HG03103 (cell line): ENCODE data around the gene ZNF723.
"Not testable (repeated sequence)": the region's sequence is repeated elsewhere in the genome, so short reads cannot be mapped to it uniquely, and the experiment has no call there.

Experiments
- ATAC-seq: cut with Tn5 transposase; IDR thresholded peaks from one replicate; pipeline ENCODE4 v1.9.1; 2021; ENCODE audit warnings: low read depth; ENCODE audit not compliant: unreplicated experiment

Gene ZNF723

DNA sequence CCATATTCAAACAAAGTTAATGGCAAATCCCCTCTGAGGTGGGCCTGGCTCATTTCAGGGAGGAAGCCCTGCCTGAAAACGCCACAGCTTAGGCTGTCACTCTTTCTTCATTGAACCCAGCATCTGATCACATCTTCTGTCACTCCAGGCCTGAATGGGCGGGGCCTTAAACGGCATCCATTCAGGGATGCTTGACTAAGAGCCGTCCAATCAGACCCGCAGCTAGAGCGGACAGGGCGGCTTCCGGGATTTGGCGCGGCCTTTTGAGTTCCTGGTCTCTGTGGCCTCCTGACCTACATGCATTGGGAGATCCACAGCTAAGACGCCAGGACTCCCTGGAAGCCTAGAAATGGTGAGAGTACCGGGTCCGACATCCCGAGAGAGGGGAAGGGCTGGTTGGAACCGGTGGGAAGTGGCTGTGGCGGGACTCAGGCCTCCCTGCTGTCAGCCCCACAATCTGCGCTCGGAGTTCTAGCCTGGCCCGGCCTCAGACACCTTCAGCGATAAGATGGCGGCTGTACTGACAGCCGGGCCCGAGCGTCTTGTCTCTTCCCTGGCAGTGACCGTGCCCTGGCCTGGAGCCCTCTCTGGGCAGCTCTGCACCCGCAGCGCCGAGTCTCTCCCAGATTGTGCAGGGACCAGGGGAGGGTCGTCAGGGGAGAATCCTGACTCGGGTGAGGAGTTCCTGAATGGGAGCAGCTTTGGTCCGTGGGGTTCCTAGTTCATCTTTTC is at the start of gene ZNF723:
TSS of gene ZNF723 (plus strand) at position 261 of the 732 bp plus-strand sequence. CDS start at position 350, 89 bp downstream.
- ATAC-seq, result no peak

DNA sequence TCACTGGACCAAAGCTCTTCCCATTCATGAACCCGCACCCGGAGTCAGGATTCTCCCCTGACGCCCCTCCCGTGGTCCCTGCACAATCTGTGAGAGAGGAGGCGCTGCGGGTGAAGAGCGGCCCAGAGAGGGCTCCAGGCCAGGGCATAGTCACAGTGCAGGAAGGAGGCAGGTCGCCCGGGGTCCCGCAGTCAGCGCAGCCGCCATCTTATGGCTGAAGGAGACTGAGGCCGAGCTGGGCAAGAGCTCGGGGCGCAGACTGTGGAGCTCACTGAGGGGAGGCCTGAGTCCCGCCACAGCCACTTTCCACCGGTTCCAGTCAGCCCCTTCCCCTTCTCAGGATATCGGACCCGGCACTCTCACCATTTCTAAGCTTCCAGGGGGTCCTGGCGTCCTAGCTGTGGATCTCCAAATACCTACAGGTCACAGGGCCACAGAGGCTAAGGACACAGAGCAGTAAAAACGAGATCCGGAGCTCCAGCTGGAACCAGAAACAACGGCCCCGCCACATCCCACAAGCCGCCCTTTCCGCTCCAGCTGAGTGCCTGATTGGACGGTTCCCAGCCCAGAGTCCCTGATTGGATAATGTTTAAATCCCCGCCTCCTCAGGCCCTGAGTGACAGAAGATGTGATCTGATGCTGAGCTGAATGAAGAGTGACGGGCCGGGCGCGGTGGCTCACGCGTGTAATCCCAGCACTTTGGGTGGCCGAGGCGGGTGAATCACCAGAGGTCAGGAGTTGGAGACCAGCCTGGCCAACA is 48.3 kb upstream of the ZNF723 start, which contains the start of gene ZNF99:
TSS of gene ZNF99 (minus strand) at position 501 of the 760 bp plus-strand sequence. CDS start at position 366, 135 bp downstream.
- ATAC-seq, result no peak

DNA sequence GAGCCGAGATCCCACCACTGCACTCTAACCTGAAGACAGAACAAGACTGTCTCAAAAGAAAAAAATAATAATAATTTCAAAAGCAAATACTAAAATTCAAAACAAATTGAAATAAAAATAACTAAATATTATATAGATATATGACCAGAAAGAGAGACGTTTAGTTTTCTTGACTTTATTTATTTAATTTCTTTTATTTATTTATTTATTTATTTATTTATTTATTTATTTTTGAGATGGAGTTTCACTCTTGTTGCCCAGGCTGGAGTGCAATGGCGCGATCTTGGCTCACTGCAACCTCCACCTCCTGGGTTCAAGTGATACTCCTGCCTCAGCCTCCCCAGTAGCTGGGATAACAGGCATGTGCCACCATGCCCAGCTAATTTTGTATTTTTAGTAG is 39.2 kb upstream of the ZNF723 start:
- not testable (repeated sequence) for ATAC-seq

DNA sequence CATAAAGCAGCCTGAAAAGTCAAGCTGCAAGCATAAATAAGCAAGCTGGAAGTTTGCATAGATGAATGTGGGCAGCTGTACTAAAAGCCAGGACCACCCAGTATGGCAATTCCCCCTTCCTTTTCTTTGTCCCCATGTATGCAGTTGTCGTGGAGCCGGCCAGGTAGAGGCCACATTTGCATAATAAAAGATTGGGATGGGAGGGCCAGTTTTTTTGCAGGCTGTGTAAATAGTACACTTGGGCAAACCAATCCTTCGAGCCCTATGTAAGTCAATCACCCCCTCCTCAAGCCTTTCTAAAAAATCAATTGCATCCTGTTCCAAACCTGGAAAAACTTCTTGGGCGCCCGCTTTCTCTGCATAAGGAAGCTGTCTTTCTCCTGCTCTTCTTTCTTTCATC is 35.1 kb upstream of the ZNF723 start:
- ATAC-seq, result no peak

DNA sequence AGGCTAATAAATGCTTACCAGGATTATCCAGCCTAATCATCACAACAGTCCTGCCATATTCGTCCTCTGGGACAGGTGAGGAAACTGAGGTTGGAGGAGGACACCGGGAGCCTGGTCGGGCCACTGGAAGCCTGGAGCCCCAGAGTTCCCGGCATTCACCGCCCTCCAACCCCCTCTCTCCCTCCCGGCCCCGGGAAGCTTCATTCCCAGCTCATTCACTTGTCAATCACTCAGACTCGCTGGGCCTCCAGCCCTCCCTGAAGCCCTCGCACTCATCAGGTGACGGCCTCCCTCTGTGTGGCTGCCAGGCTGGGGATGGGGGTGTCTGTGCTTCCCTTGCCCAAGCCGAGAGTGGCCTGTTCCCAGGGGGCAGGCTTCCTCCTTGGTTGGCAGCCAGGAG is 25.7 kb upstream of the ZNF723 start:
- no peak for ATAC-seq

DNA sequence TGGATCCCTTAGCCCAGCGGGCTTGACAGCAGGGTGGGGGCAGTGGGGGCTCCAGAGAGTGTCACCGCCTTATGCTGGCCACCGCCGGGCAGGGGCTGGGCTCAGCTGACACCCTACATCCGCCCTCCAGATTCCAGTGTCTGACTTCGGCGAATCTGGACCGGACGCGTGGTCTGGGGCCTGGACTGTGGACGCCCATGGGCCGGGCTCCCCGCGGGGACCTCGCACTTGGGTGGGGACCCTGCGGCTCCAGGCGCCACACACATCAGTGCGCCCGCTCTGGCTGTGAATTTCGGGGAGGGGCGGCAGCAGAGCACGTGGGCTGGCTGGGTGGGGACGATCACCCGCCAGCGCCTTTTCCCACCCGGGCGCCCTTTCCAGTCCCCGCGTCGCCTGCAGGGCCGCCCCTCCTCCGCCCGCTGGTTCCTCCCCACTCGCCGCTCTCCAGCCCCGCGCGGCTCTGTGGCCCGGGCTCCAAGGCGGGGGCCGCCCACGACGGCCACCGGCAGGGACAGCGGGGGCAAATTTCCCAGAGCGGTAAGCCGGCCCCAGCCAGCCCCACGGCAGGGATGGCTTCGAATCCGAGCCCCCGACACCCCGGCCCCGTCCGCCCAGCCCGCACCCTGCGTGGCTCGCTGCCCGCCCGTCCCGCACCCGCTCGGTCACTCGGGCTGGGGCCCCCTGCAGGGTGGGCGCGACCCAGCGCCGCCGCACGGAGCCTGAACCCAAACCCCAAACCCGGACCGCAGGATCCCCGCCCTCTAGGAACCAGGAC is 24.8 kb upstream of the ZNF723 start:
- no peak for ATAC-seq

DNA sequence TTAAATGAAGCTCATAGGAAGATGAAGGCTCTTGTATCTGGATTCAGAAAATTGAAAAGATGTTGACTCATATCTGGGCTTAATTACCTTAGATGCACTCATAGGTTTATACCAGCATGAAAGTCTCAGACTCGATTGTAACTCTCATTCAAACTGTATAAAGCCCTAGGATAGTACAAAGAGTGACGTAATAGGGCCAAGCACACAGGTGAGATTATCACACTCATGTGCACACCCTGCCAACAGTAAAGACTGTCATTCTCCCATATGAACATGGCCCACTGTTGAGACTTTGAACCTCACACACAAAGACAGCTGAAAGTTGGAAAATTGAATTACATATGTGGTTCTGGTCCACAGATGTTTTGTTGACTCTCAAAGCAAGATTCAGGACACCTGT is 18.0 kb upstream of the ZNF723 start:
- ATAC-seq, result no peak

DNA sequence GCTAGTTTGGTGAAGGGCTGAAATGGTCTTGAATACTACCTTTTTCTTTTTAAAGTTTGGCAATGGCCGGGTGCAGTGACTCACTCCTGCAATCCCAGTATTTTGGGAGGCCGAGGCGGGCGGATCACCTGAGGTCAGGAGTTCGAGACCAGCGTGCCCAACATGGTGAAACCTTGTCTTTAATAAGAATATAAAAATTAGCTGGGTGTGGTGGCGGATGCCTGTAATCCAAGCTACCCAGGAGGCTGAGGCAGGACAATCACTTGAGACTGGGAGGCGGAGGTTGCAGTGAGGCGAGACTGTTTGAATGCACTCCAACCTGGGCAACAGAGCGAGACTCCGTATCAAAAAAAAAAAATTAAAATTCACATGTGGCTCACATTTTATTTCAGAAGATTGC is 880 bp upstream of the ZNF723 start:
- ATAC-seq, result no peak

DNA sequence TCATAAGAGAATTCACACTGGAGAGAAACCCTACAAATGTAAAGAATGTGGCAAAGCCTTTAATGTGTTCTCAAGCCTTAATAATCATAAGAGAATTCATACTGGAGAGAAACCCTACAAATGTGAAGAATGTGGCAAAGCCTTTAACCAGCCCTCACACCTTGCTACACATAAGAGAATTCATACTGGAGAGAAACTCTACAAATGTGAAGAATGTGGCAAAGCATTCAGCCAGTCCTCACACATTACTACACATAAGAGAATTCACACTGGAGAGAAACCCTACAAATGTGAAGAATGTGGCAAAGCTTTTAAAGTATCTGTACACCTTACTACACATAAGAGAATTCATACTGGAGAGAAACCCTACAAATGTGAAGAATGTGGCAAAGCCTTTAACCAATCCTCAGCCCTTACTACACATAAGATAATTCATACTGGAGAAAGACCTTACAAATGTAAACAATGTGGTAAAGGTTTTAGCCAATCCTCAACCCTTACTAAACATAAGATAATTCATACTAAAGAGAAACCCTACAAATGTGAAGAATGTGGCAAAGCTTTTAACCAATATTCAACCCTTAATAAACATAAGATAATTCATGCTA is 25.7 kb downstream of the ZNF723 start:
- not testable (repeated sequence) for ATAC-seq

DNA sequence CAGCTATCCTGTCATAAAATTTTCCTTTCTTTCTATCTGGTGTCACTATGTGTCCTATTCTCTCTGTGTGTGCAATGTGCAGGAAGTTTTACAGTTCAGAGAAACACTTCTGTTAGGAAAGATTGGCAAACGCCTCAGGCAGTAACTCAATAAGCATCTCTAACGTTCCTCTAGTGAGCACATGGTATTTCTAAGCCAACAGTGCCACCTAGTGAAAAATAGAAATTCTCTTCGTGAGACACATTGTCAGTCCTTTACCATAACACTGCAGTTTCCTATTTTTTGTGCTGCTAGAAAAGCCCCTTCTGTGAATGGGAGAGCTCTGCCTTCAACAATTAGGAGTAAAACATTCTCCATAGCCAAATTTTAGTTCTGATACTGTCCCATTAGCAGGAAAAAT is 50.7 kb downstream of the ZNF723 start:
- no peak for ATAC-seq

DNA sequence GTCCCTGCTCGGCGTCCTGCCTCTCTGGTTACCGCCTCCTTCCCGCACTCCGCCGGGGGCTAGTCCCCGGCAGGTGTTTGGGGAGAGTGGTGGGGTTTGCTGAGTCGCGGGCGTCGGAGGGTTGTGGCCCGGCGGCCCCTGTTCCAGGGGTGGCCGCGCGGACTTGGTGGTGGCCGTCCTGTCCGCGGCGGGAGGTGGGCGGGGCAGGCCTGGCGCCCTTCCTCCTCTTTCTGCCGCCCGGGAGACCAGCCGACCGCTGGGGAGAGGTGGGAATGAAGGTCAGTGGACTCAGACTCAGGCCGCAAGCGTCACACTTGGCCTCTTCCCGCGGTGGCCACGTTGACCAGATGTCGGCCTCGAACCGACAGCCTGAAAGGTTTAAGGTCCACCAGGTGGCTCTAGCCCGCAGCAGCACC is 61.8 kb downstream of the ZNF723 start:
- ATAC-seq, result no peak

DNA sequence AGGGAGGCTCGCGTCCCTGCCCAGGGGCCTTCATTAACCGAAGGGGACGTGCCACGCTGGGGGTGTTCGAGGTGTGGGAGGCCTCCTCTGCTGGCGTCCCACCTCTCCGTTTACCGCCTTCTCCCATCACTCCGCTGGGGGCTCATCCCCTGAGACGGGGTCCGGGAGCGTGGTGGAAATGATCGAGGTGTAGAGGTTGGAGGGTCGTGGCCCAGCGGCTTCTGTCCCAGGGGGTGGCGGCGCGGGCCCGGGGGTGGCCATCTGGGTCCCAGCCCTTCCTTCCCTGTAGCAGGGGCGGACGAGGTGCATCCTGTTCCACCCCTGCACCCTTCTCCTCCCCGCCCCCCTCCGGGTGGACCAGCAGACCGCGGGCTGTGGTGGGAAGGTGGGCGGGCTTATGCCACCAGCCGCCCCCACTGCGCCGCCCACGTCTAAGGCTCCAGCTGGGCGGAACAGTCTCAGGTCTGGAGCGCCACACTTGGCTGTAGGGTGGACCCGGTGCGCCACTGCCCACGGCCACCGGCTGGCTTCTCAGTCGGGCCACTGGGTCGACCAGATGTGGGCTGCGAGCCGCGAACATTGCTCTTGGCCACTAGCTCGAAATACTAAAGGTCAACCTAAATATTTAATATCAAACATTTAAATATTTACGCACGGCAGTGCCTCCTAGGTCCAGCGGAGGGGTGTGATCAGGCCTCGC is 69.5 kb downstream of the ZNF723 start:
- no peak for ATAC-seq
